ENCODE results near the gene PRIMPOL. TPM values are rescaled to one million over a fixed set of nuclear protein-coding genes. Genes with fewer than 3 reads are reported as not detected.

The PRIMPOL gene
- total RNA-seq, 4 donors from 2014 or later, result 13.4 to 22.8 (median 16.6) TPM

GRCh38 chr4:184641451-184641850 is 8.1 kb upstream of the PRIMPOL start:
- intact Hi-C loops (cut with DNase I), result loop anchor here (10.0 kb wide), 1 partner anchor 167 kb away; the partner anchor contains the start of gene IRF2
- H3K9me3 ChIP-seq, result no peaks in the 10 kb centered on the region
- no peaks in the 10 kb centered on the region for H3K27me3 ChIP-seq
- peaks cover 13 to 29% (median 18%) of the 10 kb centered on the region in 4 donors for H3K36me3 ChIP-seq
- H3K27ac ChIP-seq (replicated peaks in 1 of 4), result no peak overlapping the region
- H3K4me3 ChIP-seq, result no peak overlapping the region
- TF ChIP-seq POLR2A (IDR thresholded peaks at IDR 0.05; ENCODE audit: low read depth), result no peak
- TF ChIP-seq POLR2AphosphoS5 (IDR thresholded peaks at IDR 0.05), result no peak
- TF ChIP-seq EP300 (IDR thresholded peaks at IDR 0.05), result no peak
- no peak for TF ChIP-seq CTCF (IDR thresholded peaks at IDR 0.05)
- peaks cover 16 to 38% (median 28%) of the 10 kb centered on the region in 4 donors for H3K4me1 ChIP-seq
- 94% methylated on average over 5 of the region's 5 CpGs for WGBS
- no peak for DNase-seq (ENCODE audit: extremely low spot score)

GRCh38 chr4:184643731-184644130 is 5.8 kb upstream of the PRIMPOL start:
- H3K27ac ChIP-seq (replicated peaks in 1 of 4), result no peak overlapping the region
- 88% methylated on average over 1 of the region's 1 CpG for WGBS

GRCh38 chr4:184644553-184645307 is 4.8 kb upstream of the PRIMPOL start:
- Histone ChIP-seq H3K4me3 (no peak overlapping the region), H3K4me1 (peaks cover 37 to 59% (median 47%) of the 10 kb centered on the region in 4 donors), H3K36me3 (peaks cover 0 to 11% (median 0%) of the 10 kb centered on the region in 4 donors), H3K27ac (replicated peaks in 1 of 4) (no peak overlapping the region), H3K27me3 (no peaks in the 10 kb centered on the region), H3K9me3 (no peaks in the 10 kb centered on the region)
- no peak for DNase-seq (ENCODE audit: extremely low spot score)
- TF ChIP-seq CTCF (IDR thresholded peaks at IDR 0.05) (no peak), POLR2A (IDR thresholded peaks at IDR 0.05; ENCODE audit: low read depth) (no peak), EP300 (IDR thresholded peaks at IDR 0.05) (no peak), POLR2AphosphoS5 (IDR thresholded peaks at IDR 0.05) (no peak)
- intact Hi-C loops (cut with DNase I), result loop anchor here (5.0 to 10.0 kb wide), 3 partner anchors 107 to 382 kb away; partner anchors contain the start of gene IRF2
- 79% methylated on average over 9 of the region's 9 CpGs for WGBS

More at GRCh38 chr4:184643731-184644130, 5.8 kb upstream of the PRIMPOL start:
- Histone ChIP-seq H3K9me3 (no peaks in the 10 kb centered on the region), H3K27me3 (no peaks in the 10 kb centered on the region), H3K36me3 (peaks cover 0 to 11% (median 0%) of the 10 kb centered on the region in 4 donors), H3K4me1 (peaks cover 37 to 59% (median 47%) of the 10 kb centered on the region in 4 donors), H3K4me3 (no peak overlapping the region)
- TF ChIP-seq POLR2A (IDR thresholded peaks at IDR 0.05; ENCODE audit: low read depth) (no peak), POLR2AphosphoS5 (IDR thresholded peaks at IDR 0.05) (no peak), CTCF (IDR thresholded peaks at IDR 0.05) (no peak), EP300 (IDR thresholded peaks at IDR 0.05) (no peak)
- intact Hi-C loops (cut with DNase I), result loop anchor here (10.0 kb wide), 1 partner anchor 169 kb away; the partner anchor contains the start of gene IRF2
- DNase-seq (ENCODE audit: extremely low spot score), result no peak

DNA sequence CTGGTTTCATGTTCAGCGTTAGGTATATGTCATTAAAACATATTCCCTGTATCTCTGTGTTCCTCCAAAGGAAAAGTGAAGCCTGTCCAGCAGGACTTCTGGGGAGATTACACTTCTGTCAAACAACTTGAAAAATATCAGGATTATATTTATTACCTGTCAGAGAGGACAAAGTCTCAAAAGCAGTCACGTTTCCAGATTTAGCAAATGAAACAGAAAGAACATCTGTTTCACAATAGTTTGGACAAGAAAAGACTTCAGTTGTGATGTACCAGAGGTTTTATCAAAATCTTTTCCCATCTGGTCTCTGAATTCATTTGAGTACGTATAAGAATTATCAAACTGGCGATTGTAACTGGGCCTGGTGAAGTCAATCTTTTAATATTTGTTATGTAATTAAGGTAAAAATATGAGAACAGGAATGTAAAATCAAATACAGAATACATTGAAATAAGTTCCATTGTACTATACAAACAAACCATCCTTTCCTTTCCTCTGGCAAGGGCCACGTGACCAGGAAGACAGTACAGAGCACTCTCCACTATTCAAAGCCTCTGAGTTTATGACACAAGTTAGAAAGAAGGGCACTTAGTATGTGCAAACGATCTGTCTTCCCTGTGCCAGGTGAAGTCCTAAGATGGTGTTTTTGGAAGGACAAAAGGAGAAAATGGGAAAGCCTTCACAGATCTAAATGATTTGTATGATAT is 3.5 kb upstream of the PRIMPOL start:
- intact Hi-C loops (cut with DNase I), result loop anchor here (5.0 to 10.0 kb wide), 3 partner anchors 109 to 384 kb away; partner anchors contain the start of gene IRF2
- peaks cover 47 to 63% (median 53%) of the 10 kb centered on the region in 4 donors for H3K4me1 ChIP-seq
- no peak for TF ChIP-seq EP300 (IDR thresholded peaks at IDR 0.05)
- no peak for TF ChIP-seq POLR2AphosphoS5 (IDR thresholded peaks at IDR 0.05)
- no peak for TF ChIP-seq POLR2A (IDR thresholded peaks at IDR 0.05; ENCODE audit: low read depth)
- TF ChIP-seq CTCF (IDR thresholded peaks at IDR 0.05), result no peak
- H3K9me3 ChIP-seq, result no peaks in the 10 kb centered on the region
- H3K27me3 ChIP-seq, result no peaks in the 10 kb centered on the region
- H3K4me3 ChIP-seq, result no peak overlapping the region
- no peak for DNase-seq (ENCODE audit: extremely low spot score)
- 57% methylated on average over 6 of the region's 6 CpGs for WGBS
- H3K36me3 ChIP-seq, result peaks cover 0 to 11% (median 0%) of the 10 kb centered on the region in 4 donors
- H3K27ac ChIP-seq (replicated peaks in 1 of 4), result peak overlapping the region; percentile 5 to 97 (median 24)

Measured in esophagus muscularis mucosa (tissue), 4 donors.